ENCODE measurements around the gene LCTL. TPM values are rescaled to one million over a fixed set of nuclear protein-coding genes. Genes with fewer than 3 reads are reported as not detected.

The LCTL gene
- total and polyA plus RNA-seq, 8 donors, result 0.26 to 0.56 (median 0.43) TPM; not detected in 1

- DNase-seq (no peak), ATAC-seq (no peak)
- H3K9me3 ChIP-seq, result no peaks in the 10 kb centered on the region
- intact Hi-C loops (cut with DNase I), result no loop called here
- H3K36me3 ChIP-seq, result no peaks in the 10 kb centered on the region
- no peak overlapping the region for H3K27ac ChIP-seq
- peaks cover 0 to 3% of the 10 kb centered on the region in 2 donors for H3K4me1 ChIP-seq
- no peak for TF ChIP-seq CTCF (IDR thresholded peaks at IDR 0.05)
- H3K27me3 ChIP-seq, result no peaks in the 10 kb centered on the region
- H3K4me3 ChIP-seq, result no peak overlapping the region
These were observed 20.6 kb upstream of the LCTL start for GRCh38 chr15:66586155-66586976.

- no peak for ATAC-seq
- Histone ChIP-seq H3K27me3 (no peaks in the 10 kb centered on the region), H3K27ac (no peak overlapping the region), H3K36me3 (no peaks in the 10 kb centered on the region), H3K4me3 (no peak overlapping the region), H3K4me1 (peaks cover 0 to 13% of the 10 kb centered on the region in 2 donors), H3K9me3 (no peaks in the 10 kb centered on the region)
- no peak for TF ChIP-seq CTCF (IDR thresholded peaks at IDR 0.05)
- no peak for DNase-seq
- intact Hi-C loops (cut with DNase I), result no loop called here
These were observed 16.3 kb upstream of the LCTL start for GRCh38 chr15:66581972-66582537.

- Histone ChIP-seq H3K27ac (no peak overlapping the region), H3K36me3 (no peaks in the 10 kb centered on the region), H3K4me3 (no peak overlapping the region), H3K4me1 (peaks cover 0 to 10% of the 10 kb centered on the region in 2 donors), H3K27me3 (no peaks in the 10 kb centered on the region), H3K9me3 (no peaks in the 10 kb centered on the region)
- intact Hi-C loops (cut with DNase I), result no loop called here
- ATAC-seq (peak; percentile 25), DNase-seq (no peak)
- TF ChIP-seq CTCF (IDR thresholded peaks at IDR 0.05), result no peak
These were observed 14.8 kb upstream of the LCTL start for GRCh38 chr15:66580643-66581042.

- Histone ChIP-seq H3K4me3 (no peak overlapping the region), H3K27me3 (no peaks in the 10 kb centered on the region), H3K36me3 (no peaks in the 10 kb centered on the region), H3K27ac (peak overlapping the region in 1 of 2 donors; percentile 23), H3K4me1 (peaks cover 0 to 10% of the 10 kb centered on the region in 2 donors), H3K9me3 (no peaks in the 10 kb centered on the region)
- TF ChIP-seq CTCF (IDR thresholded peaks at IDR 0.05), result no peak
- peak; percentile 24 for ATAC-seq
- intact Hi-C loops (cut with DNase I), result no loop called here
- DNase-seq, result no peak
These were observed 12.6 kb upstream of the LCTL start for GRCh38 chr15:66578286-66578875.

- ATAC-seq (peak; percentile 14), DNase-seq (no peak)
- intact Hi-C loops (cut with DNase I), result no loop called here
- no peaks in the 10 kb centered on the region for H3K4me1 ChIP-seq
- no peak overlapping the region for H3K4me3 ChIP-seq
- no peaks in the 10 kb centered on the region for H3K36me3 ChIP-seq
- no peaks in the 10 kb centered on the region for H3K27me3 ChIP-seq
- H3K9me3 ChIP-seq, result no peaks in the 10 kb centered on the region
- TF ChIP-seq CTCF (IDR thresholded peaks at IDR 0.05), result no peak
- no peak overlapping the region for H3K27ac ChIP-seq
These were observed 8.8 kb upstream of the LCTL start for GRCh38 chr15:66574596-66574950.

Measured in left lung (tissue), 10 donors.